Measurements from ENCODE around the gene OR6J1. TPM values are rescaled to one million over a fixed set of nuclear protein-coding genes. Genes with fewer than 3 reads are reported as not detected.
"Not testable (repeated sequence)": the region's sequence is repeated elsewhere in the genome, so short reads cannot be mapped to it uniquely, and the experiment has no call there.

Gene OR6J1
- total and polyA plus RNA-seq, 2 donors: not detected

GRCh38 chr14:22640192-22640591 lies 4.0 kb downstream of the OR6J1 start:
- Histone ChIP-seq H3K36me3 (ENCODE audit: insufficient read depth) (no peaks in the 10 kb centered on the region), H3K4me3 (ENCODE audit: low read depth, low read length) (no peak overlapping the region), H3K27ac (ENCODE audit: low read depth) (no peak overlapping the region), H3K4me1 (ENCODE audit: insufficient read depth) (no peaks in the 10 kb centered on the region)
- DNase-seq (ENCODE audit: extremely low spot score): no peak

GRCh38 chr14:22635980-22636379 lies 8.2 kb downstream of the OR6J1 start:
- 0% methylated on average over 1 of the region's 1 CpG for WGBS

GRCh38 chr14:22634233-22634900 lies 9.8 kb downstream of the OR6J1 start:
- DNase-seq (ENCODE audit: extremely low spot score): no peak
- WGBS: 87% methylated on average over 8 of the region's 8 CpGs
- Histone ChIP-seq H3K4me3 (ENCODE audit: low read depth, low read length) (no peak overlapping the region), H3K27ac (ENCODE audit: low read depth) (no peak overlapping the region), H3K4me1 (ENCODE audit: insufficient read depth) (no peaks in the 10 kb centered on the region), H3K36me3 (ENCODE audit: insufficient read depth) (no peaks in the 10 kb centered on the region)

More at GRCh38 chr14:22635980-22636379, 8.2 kb downstream of the OR6J1 start:
- H3K36me3 ChIP-seq (ENCODE audit: insufficient read depth); H3K4me1 ChIP-seq (ENCODE audit: insufficient read depth); H3K27ac ChIP-seq (ENCODE audit: low read depth); DNase-seq (ENCODE audit: extremely low spot score); H3K4me3 ChIP-seq (ENCODE audit: low read depth, low read length): not testable (repeated sequence)

- H3K4me1 ChIP-seq (ENCODE audit: insufficient read depth): peaks cover 2% of the 10 kb centered on the region
- WGBS: 70% methylated on average over 2 of the region's 2 CpGs
Observed at GRCh38 chr14:22630486-22630885, 13.7 kb downstream of the OR6J1 start.

GRCh38 chr14:22630066-22630465 lies 14.1 kb downstream of the OR6J1 start:
- Histone ChIP-seq H3K36me3 (ENCODE audit: insufficient read depth) (no peaks in the 10 kb centered on the region), H3K4me3 (ENCODE audit: low read depth, low read length) (no peak overlapping the region), H3K4me1 (ENCODE audit: insufficient read depth) (peaks cover 2% of the 10 kb centered on the region), H3K27ac (ENCODE audit: low read depth) (no peak overlapping the region)
- DNase-seq (ENCODE audit: extremely low spot score): no peak
- 97% methylated on average over 3 of the region's 3 CpGs for WGBS

More at GRCh38 chr14:22630486-22630885, 13.7 kb downstream of the OR6J1 start:
- H3K36me3 ChIP-seq (ENCODE audit: insufficient read depth): no peaks in the 10 kb centered on the region
- no peak overlapping the region for H3K27ac ChIP-seq (ENCODE audit: low read depth)
- DNase-seq (ENCODE audit: extremely low spot score): no peak
- H3K4me3 ChIP-seq (ENCODE audit: low read depth, low read length): no peak overlapping the region

- WGBS: 69% methylated on average over 5 of the region's 5 CpGs
- no peak for DNase-seq (ENCODE audit: extremely low spot score)
- H3K4me1 ChIP-seq (ENCODE audit: insufficient read depth): peaks cover 2% of the 10 kb centered on the region
- no peak overlapping the region for H3K4me3 ChIP-seq (ENCODE audit: low read depth, low read length)
- H3K27ac ChIP-seq (ENCODE audit: low read depth): no peak overlapping the region
- H3K36me3 ChIP-seq (ENCODE audit: insufficient read depth): no peaks in the 10 kb centered on the region
Observed at GRCh38 chr14:22629361-22629760, 14.8 kb downstream of the OR6J1 start.

GRCh38 chr14:22627506-22628263 lies 16.5 kb downstream of the OR6J1 start:
- DNase-seq (ENCODE audit: extremely low spot score): no peak
- Histone ChIP-seq H3K36me3 (ENCODE audit: insufficient read depth) (no peaks in the 10 kb centered on the region), H3K4me1 (ENCODE audit: insufficient read depth) (peaks cover 2% of the 10 kb centered on the region), H3K4me3 (ENCODE audit: low read depth, low read length) (no peak overlapping the region), H3K27ac (ENCODE audit: low read depth) (no peak overlapping the region)
- 74% methylated on average over 7 of the region's 7 CpGs for WGBS

- Histone ChIP-seq H3K4me1 (ENCODE audit: insufficient read depth) (peaks cover 2% of the 10 kb centered on the region), H3K36me3 (ENCODE audit: insufficient read depth) (no peaks in the 10 kb centered on the region), H3K4me3 (ENCODE audit: low read depth, low read length) (no peak overlapping the region), H3K27ac (ENCODE audit: low read depth) (no peak overlapping the region)
- no peak for DNase-seq (ENCODE audit: extremely low spot score)
- WGBS: 66% methylated on average over 6 of the region's 6 CpGs
Observed at GRCh38 chr14:22626590-22626989, 17.6 kb downstream of the OR6J1 start.

GRCh38 chr14:22623047-22623446 lies 21.1 kb downstream of the OR6J1 start:
- H3K4me3 ChIP-seq (ENCODE audit: low read depth, low read length): no peak overlapping the region
- WGBS: 20% methylated on average over 2 of the region's 2 CpGs
- H3K4me1 ChIP-seq (ENCODE audit: insufficient read depth): peaks cover 2% of the 10 kb centered on the region
- no peak for DNase-seq (ENCODE audit: extremely low spot score)
- H3K27ac ChIP-seq (ENCODE audit: low read depth): no peak overlapping the region
- H3K36me3 ChIP-seq (ENCODE audit: insufficient read depth): no peaks in the 10 kb centered on the region

- H3K27ac ChIP-seq (ENCODE audit: low read depth): no peak overlapping the region
- 73% methylated on average over 2 of the region's 2 CpGs for WGBS
Observed at GRCh38 chr14:22622255-22622654, 21.9 kb downstream of the OR6J1 start.

GRCh38 chr14:22615765-22616164 lies 28.4 kb downstream of the OR6J1 start:
- not testable (repeated sequence) for H3K27ac ChIP-seq (ENCODE audit: low read depth); DNase-seq (ENCODE audit: extremely low spot score); H3K4me1 ChIP-seq (ENCODE audit: insufficient read depth); H3K4me3 ChIP-seq (ENCODE audit: low read depth, low read length); H3K36me3 ChIP-seq (ENCODE audit: insufficient read depth)
- WGBS: 90% methylated on average over 2 of the region's 2 CpGs

More at GRCh38 chr14:22622255-22622654, 21.9 kb downstream of the OR6J1 start:
- H3K4me1 ChIP-seq (ENCODE audit: insufficient read depth): peaks cover 2% of the 10 kb centered on the region
- H3K36me3 ChIP-seq (ENCODE audit: insufficient read depth): no peaks in the 10 kb centered on the region
- DNase-seq (ENCODE audit: extremely low spot score): no peak
- H3K4me3 ChIP-seq (ENCODE audit: low read depth, low read length): no peak overlapping the region

GRCh38 chr14:22614240-22614799 lies 29.8 kb downstream of the OR6J1 start:
- DNase-seq (ENCODE audit: extremely low spot score): peak; percentile 74
- Histone ChIP-seq H3K27ac (ENCODE audit: low read depth) (no peak overlapping the region), H3K36me3 (ENCODE audit: insufficient read depth) (peaks cover 3% of the 10 kb centered on the region), H3K4me3 (ENCODE audit: low read depth, low read length) (no peak overlapping the region), H3K4me1 (ENCODE audit: insufficient read depth) (no peaks in the 10 kb centered on the region)
- 9% methylated on average over 6 of the region's 6 CpGs for WGBS

- DNase-seq (ENCODE audit: extremely low spot score): no peak
- Histone ChIP-seq H3K27ac (ENCODE audit: low read depth) (no peak overlapping the region), H3K4me3 (ENCODE audit: low read depth, low read length) (no peak overlapping the region), H3K36me3 (ENCODE audit: insufficient read depth) (peaks cover 3% of the 10 kb centered on the region), H3K4me1 (ENCODE audit: insufficient read depth) (no peaks in the 10 kb centered on the region)
- WGBS: 35% methylated on average over 3 of the region's 3 CpGs
Observed at GRCh38 chr14:22613736-22614239, 30.4 kb downstream of the OR6J1 start.

All from urinary bladder (tissue), 4 donors.